ENCODE measurements around the gene DLG2. TPM values are rescaled to one million over a fixed set of nuclear protein-coding genes. Genes with fewer than 3 reads are reported as not detected.

Gene DLG2
- total RNA-seq, 4 donors from 2014 or later = 11.0 to 34.2 (median 19.8) TPM

GRCh38 chr11:84300092-84300491 lies 1327.1 kb downstream of the DLG2 start:
- Histone ChIP-seq H3K4me1 (no peaks in the 10 kb centered on the region), H3K4me3 (no peak overlapping the region), H3K9me3 (no peaks in the 10 kb centered on the region), H3K27ac (no peak overlapping the region), H3K36me3 (no peaks in the 10 kb centered on the region), H3K27me3 (no peaks in the 10 kb centered on the region)
- 67 to 85% methylated on average over 1 of the region's 1 CpG for WGBS, 2 donors (ENCODE audit: low coverage in 1 of 2)
- TF ChIP-seq POLR2A (IDR thresholded peaks at IDR 0.05) = no peak
- no peak for TF ChIP-seq POLR2AphosphoS5 (IDR thresholded peaks at IDR 0.05)
- no peak for TF ChIP-seq CTCF (IDR thresholded peaks at IDR 0.05)
- TF ChIP-seq EP300 (IDR thresholded peaks at IDR 0.05) = no peak
- no peak for ATAC-seq

- H3K9me3 ChIP-seq = no peaks in the 10 kb centered on the region
- ATAC-seq = no peak
- no peaks in the 10 kb centered on the region for H3K27me3 ChIP-seq
- WGBS, 2 donors (ENCODE audit: low coverage in 1 of 2) = 86% methylated on average over 1 to 2 of the region's 2 CpGs
- H3K27ac ChIP-seq = no peak overlapping the region
- no peaks in the 10 kb centered on the region for H3K4me1 ChIP-seq
- H3K4me3 ChIP-seq = no peak overlapping the region
- H3K36me3 ChIP-seq = no peaks in the 10 kb centered on the region
- no peak for TF ChIP-seq POLR2A (IDR thresholded peaks at IDR 0.05)
- no peak for TF ChIP-seq EP300 (IDR thresholded peaks at IDR 0.05)
- no peak for TF ChIP-seq CTCF (IDR thresholded peaks at IDR 0.05)
- no peak for TF ChIP-seq POLR2AphosphoS5 (IDR thresholded peaks at IDR 0.05)
These were observed 1329.6 kb downstream of the DLG2 start for GRCh38 chr11:84297570-84297969.

GRCh38 chr11:84295815-84296214 lies 1331.3 kb downstream of the DLG2 start:
- H3K4me3 ChIP-seq = no peak overlapping the region
- no peak for TF ChIP-seq CTCF (IDR thresholded peaks at IDR 0.05)
- TF ChIP-seq POLR2A (IDR thresholded peaks at IDR 0.05) = no peak
- no peak for TF ChIP-seq POLR2AphosphoS5 (IDR thresholded peaks at IDR 0.05)
- no peak for TF ChIP-seq EP300 (IDR thresholded peaks at IDR 0.05)
- WGBS, 2 donors (ENCODE audit: low coverage in 1 of 2) = 82 to 86% methylated on average over 4 of the region's 4 CpGs
- H3K36me3 ChIP-seq = no peaks in the 10 kb centered on the region
- no peak for ATAC-seq
- H3K27ac ChIP-seq = no peak overlapping the region
- H3K27me3 ChIP-seq = no peaks in the 10 kb centered on the region
- no peaks in the 10 kb centered on the region for H3K9me3 ChIP-seq
- H3K4me1 ChIP-seq = peaks cover 0 to under 1% (median 0%) of the 10 kb centered on the region in 3 donors

- Histone ChIP-seq H3K36me3 (no peaks in the 10 kb centered on the region), H3K27me3 (no peaks in the 10 kb centered on the region), H3K4me3 (no peak overlapping the region), H3K4me1 (peaks cover 0 to 10% (median 0%) of the 10 kb centered on the region in 3 donors), H3K9me3 (no peaks in the 10 kb centered on the region), H3K27ac (no peak overlapping the region)
- 73 to 83% methylated on average over 2 of the region's 2 CpGs for WGBS, 2 donors (ENCODE audit: low coverage in 1 of 2)
- no peak for ATAC-seq
- TF ChIP-seq EP300 (IDR thresholded peaks at IDR 0.05) (no peak), CTCF (IDR thresholded peaks at IDR 0.05) (no peak), POLR2A (IDR thresholded peaks at IDR 0.05) (no peak), POLR2AphosphoS5 (IDR thresholded peaks at IDR 0.05) (no peak)
These were observed 1334.2 kb downstream of the DLG2 start for GRCh38 chr11:84292955-84293354.

- ATAC-seq = no peak
- no peak overlapping the region for H3K4me3 ChIP-seq
- H3K9me3 ChIP-seq = no peaks in the 10 kb centered on the region
- H3K36me3 ChIP-seq = no peaks in the 10 kb centered on the region
- TF ChIP-seq POLR2AphosphoS5 (IDR thresholded peaks at IDR 0.05) (no peak), CTCF (IDR thresholded peaks at IDR 0.05) (no peak)
- H3K27me3 ChIP-seq = no peaks in the 10 kb centered on the region
- 60 to 68% methylated on average over 4 of the region's 4 CpGs for WGBS, 2 donors (ENCODE audit: low coverage in 1 of 2)
- no peak overlapping the region for H3K27ac ChIP-seq
- peaks cover 0 to 10% (median 0%) of the 10 kb centered on the region in 3 donors for H3K4me1 ChIP-seq
These were observed 1335.1 kb downstream of the DLG2 start for GRCh38 chr11:84292006-84292405.
